GM10248 (cell line): Measurements from ENCODE around the gene NANOG.
"Not testable (repeated sequence)": the region's sequence is repeated elsewhere in the genome, so short reads cannot be mapped to it uniquely, and the experiment has no call there.

Experiments used
- CTCF ChIA-PET: fragments of 300-600 bp; sonication (Branson Sonifier 250); formaldehyde crosslinking; extraction: SDS; loops from one replicate; lab custom pipeline; 2021; ENCODE audit warnings: antibody characterized with exemption; lab: Yijun Ruan, JAX
- POLR2A ChIA-PET: fragments of 350-650 bp; sonication (Branson Sonifier 250); formaldehyde crosslinking; extraction: SDS; loops from one replicate; lab custom pipeline; 2020; ENCODE audit warnings: antibody characterized with exemption; lab: Yijun Ruan, JAX
- DNase-seq: peaks from one replicate; pipeline ENCODE4 v3.0.0; 2012; ENCODE audit errors: extremely low spot score
- TF ChIP-seq, protein P1 (sequence below): IDR thresholded peaks from 2 replicates; pipeline ENCODE4 v1.5.1; 2012; ENCODE audit warnings: mild to moderate bottlenecking, low read depth; ENCODE audit errors: extremely low read depth, missing control alignments, control extremely low read depth

Gene NANOG

DNA sequence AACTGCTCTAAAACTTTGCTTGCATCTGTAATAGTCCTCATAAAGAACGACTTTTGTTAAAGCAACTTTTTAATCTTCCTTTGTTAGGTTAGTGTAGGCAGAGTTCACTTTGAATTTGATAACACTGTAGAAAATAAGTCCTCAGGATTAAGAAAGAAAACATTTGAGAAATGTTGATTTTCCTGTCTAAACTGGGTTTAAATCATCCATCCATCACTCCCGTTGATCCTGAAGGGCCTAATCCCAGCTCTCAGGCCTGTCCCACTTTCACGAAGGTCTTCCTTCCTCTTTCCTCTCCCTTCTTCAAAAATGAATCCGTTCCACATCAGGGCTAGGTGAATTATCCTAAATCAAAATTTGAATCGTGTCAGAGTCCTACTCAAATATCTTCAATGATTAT is 46.6 kb downstream of the NANOG start:
- TF ChIP-seq, protein P1, sequence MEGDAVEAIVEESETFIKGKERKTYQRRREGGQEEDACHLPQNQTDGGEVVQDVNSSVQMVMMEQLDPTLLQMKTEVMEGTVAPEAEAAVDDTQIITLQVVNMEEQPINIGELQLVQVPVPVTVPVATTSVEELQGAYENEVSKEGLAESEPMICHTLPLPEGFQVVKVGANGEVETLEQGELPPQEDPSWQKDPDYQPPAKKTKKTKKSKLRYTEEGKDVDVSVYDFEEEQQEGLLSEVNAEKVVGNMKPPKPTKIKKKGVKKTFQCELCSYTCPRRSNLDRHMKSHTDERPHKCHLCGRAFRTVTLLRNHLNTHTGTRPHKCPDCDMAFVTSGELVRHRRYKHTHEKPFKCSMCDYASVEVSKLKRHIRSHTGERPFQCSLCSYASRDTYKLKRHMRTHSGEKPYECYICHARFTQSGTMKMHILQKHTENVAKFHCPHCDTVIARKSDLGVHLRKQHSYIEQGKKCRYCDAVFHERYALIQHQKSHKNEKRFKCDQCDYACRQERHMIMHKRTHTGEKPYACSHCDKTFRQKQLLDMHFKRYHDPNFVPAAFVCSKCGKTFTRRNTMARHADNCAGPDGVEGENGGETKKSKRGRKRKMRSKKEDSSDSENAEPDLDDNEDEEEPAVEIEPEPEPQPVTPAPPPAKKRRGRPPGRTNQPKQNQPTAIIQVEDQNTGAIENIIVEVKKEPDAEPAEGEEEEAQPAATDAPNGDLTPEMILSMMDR = no peak
- no peak for DNase-seq
- CTCF ChIA-PET = no interaction called here
- POLR2A ChIA-PET = no interaction called here

GRCh38 chr12:7837366-7837765 is 48.2 kb downstream of the NANOG start:
- ChIA-PET POLR2A (no interaction called here), CTCF (no interaction called here)
- TF ChIP-seq, protein P1 = no peak
- no peak for DNase-seq

GRCh38 chr12:7839226-7839625 is 50.0 kb downstream of the NANOG start:
- DNase-seq, POLR2A ChIA-PET: not testable (repeated sequence)
- CTCF ChIA-PET = interaction anchor here (0.9 kb wide), 1 partner anchor 12 kb away, joined by 4 read pairs; no protein-coding TSS in a partner anchor

GRCh38 chr12:7839848-7840247 is 50.6 kb downstream of the NANOG start:
- CTCF ChIA-PET = interaction anchor here (0.9 kb wide), 1 partner anchor 12 kb away, joined by 4 read pairs; no protein-coding TSS in a partner anchor
- DNase-seq, POLR2A ChIA-PET: not testable (repeated sequence)

DNA sequence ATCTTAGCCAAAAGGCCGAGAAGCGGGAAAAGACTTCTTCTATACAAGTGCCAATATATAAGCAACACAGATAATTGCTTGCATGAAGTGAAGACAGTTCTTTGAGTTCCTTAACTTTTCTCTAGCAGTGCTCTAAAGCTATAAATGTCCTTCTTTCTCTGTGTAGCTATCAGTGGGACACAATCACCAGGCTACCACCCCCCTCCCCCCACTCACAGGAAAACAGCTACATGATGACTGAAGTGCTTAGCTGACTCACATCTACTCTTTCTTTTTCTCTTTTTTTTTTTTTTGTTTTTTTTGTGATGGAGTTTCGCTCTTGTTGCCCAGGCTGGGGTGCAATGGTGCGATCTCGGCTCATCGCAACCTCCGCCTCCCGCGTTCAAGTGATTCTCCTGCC is 53.2 kb downstream of the NANOG start:
- DNase-seq = not testable (repeated sequence)

DNA sequence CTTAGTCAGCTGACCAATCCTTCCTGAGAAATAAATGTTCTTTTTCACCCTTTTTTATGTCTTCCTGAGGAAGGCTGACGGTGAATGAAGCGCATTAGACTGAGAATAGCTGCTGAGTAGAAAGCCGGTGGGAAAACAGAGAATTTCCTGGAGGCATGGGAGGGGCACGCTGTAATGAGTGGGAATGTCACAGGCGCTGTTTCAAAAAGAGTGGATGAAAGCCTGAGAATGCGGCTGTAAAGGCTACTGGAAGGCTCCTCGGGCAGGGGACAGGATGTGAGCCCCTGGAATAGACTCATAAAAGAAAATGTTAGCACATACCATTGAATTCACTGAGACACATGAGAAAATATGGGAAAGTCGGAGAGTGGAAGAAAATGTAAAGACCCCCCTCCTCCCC is 53.9 kb downstream of the NANOG start:
- not testable (repeated sequence) for DNase-seq

More for the DNA sequence above, 53.2 kb downstream of the NANOG start:
- CTCF ChIA-PET, POLR2A ChIA-PET: not testable (repeated sequence)

DNA sequence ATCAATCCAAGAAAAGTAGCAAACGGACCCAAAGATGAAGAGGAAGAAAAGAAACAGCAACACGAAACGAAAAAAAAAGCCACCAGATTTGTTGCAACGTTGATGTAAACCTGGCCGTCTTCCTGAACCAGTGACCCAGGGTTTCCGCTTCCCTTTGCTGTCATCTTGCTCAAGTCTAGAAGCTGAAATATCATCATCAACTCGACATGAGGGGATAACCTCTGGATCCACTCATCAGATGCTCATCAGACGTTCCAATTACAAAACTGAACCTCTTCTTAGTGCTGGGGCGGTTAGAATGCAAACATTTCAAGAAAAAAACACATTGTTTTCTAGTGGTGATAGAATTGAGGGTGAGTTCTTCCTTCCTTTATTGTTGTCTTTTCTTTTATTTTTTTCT is 54.4 kb downstream of the NANOG start:
- CTCF ChIA-PET, POLR2A ChIA-PET, DNase-seq: not testable (repeated sequence)

More for the DNA sequence above, 53.9 kb downstream of the NANOG start:
- POLR2A ChIA-PET, CTCF ChIA-PET: not testable (repeated sequence)

DNA sequence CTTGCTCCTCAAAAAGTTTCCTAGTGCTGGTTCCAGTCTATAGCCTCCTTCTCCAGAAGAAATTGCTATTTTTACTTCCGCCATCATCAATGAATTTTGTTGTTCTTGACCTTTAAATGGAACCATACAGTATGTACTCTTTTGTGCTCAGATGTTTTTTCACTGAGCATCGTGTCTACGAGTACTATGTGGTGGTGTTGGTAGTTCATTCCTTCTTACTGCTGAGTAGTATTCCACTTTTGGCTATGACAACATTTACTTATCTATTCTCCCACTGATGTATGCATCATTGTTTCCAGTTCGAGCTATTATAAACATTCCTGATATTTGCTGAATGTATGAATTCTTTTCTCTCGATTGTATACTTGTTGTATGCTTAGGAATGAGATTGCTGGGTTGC is 54.9 kb downstream of the NANOG start:
- POLR2A ChIA-PET = no interaction called here
- TF ChIP-seq, protein P1 = no peak
- CTCF ChIA-PET = interaction anchor here (0.7 kb wide), 1 partner anchor 10 kb away, joined by 4 read pairs; no protein-coding TSS in a partner anchor
- DNase-seq = no peak

GRCh38 chr12:7847226-7848097 is 58.3 kb downstream of the NANOG start:
- DNase-seq, POLR2A ChIA-PET: not testable (repeated sequence)
- CTCF ChIA-PET = interaction anchor here (1.1 kb wide), 1 partner anchor 9 kb away, joined by 3 read pairs; no protein-coding TSS in a partner anchor

GRCh38 chr12:7848098-7848422 is 58.9 kb downstream of the NANOG start:
- DNase-seq, POLR2A ChIA-PET, CTCF ChIA-PET: not testable (repeated sequence)
